Activated CD4-positive, alpha-beta T cell treated with anti-CD3 and anti-CD28 coated beads, Interleukin-2, amount 10 ng/mL, durations not matched to agents 7 days and 5 days (primary cell): ENCODE results near the gene RTL5. TPM values are rescaled to one million over a fixed set of nuclear protein-coding genes. Genes with fewer than 3 reads are reported as not detected.
A peak's percentile ranks its signal among the peaks of the same experiment; 100 is the strongest.

Source experiments
- CTCF ChIA-PET: fragments of 350-600 bp; sonication (Branson Sonifier 250); formaldehyde crosslinking; loops from one replicate; lab custom pipeline; 2021; ENCODE audit warnings: antibody characterized with exemption; lab: Charles Lee
- POLR2A ChIA-PET: fragments of 350-600 bp; sonication (Branson Sonifier 250); formaldehyde crosslinking; loops from one replicate; lab custom pipeline; 2021; ENCODE audit warnings: antibody characterized with exemption; lab: Charles Lee
- DNase-seq: peaks from one replicate; pipeline ENCODE4 v3.0.0-alpha.2; 2020
- H3K27ac Mint-ChIP-seq: one replicate; pipeline ENCODE4 v1.8.0; 2021; ENCODE audit warnings: mild to moderate bottlenecking, moderate library complexity, mixed read lengths
- H3K27me3 Mint-ChIP-seq: one replicate; pipeline ENCODE4 v1.8.0; 2021; ENCODE audit warnings: mixed read lengths
- H3K36me3 Mint-ChIP-seq: one replicate; pipeline ENCODE4 v1.8.0; 2021; ENCODE audit warnings: low read depth, mixed read lengths
- H3K4me1 Mint-ChIP-seq: one replicate; pipeline ENCODE4 v1.8.0; 2021; ENCODE audit warnings: mixed read lengths
- H3K4me3 Mint-ChIP-seq: one replicate; pipeline ENCODE4 v1.8.0; 2021; ENCODE audit warnings: mild to moderate bottlenecking, moderate library complexity, mixed read lengths
- H3K9me3 Mint-ChIP-seq: one replicate; pipeline ENCODE4 v1.8.0; 2021; ENCODE audit warnings: mixed read lengths
- total RNA-seq, 2 experiments: library from RNA; stranded (reverse); gene quantifications; one replicate each; pipeline ENCODE4 v1.2.3, GENCODE V29; 2021

Gene RTL5
- total RNA-seq, 2 experiments from 2014 or later: 0.07 to 0.15 TPM

DNA sequence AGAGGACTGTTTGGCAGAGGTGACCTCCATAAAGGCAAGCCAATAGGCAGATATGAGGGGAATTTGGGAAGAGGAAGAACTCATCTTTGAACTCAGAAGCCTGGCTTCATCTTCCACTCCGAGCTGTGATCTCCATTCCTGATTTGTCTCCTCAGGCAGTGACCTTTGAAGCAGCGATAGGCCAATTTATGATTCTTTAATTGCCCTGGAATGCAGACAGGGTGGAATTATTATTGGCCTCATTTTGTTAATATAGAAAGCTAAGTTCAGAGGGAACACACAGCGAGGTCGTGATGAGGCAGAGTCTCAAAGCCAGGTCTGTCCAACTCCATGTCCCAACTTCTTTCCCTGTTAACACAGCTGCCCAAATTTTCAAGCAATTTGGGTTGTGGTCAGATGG, 16.9 kb downstream of the RTL5 start:
- POLR2A ChIA-PET: no interaction called here
- H3K27me3 Mint-ChIP-seq: peaks cover 51% of the 10 kb centered on the region
- no peaks in the 10 kb centered on the region for H3K36me3 Mint-ChIP-seq

DNA sequence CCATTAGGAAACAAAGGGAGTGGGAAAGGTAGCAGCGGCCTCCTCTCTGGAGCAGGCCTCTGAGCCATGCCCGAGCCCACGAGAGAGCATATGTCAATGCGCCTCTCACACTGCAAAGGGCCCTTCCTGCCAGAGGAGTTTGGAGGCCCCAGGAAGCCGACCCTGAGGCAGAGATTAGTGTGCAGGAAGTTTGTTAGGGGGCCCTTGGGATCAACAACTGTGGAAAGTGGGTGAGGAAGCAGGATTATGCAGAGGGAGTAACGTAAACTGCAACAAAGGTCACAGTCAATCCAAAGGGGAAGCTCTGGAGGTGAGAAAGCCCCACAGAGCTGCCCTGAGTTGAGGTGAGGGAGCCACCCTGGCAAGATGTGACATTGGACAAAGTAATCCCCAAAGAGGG, 17.4 kb downstream of the RTL5 start:
- POLR2A ChIA-PET: no interaction called here
- peaks cover 48% of the 10 kb centered on the region for H3K27me3 Mint-ChIP-seq
- H3K36me3 Mint-ChIP-seq: no peaks in the 10 kb centered on the region
- no peak for DNase-seq
- no peaks in the 10 kb centered on the region for H3K9me3 Mint-ChIP-seq
- H3K27ac Mint-ChIP-seq: no peak overlapping the region
- no peak overlapping the region for H3K4me3 Mint-ChIP-seq
- CTCF ChIA-PET: no interaction called here
- H3K4me1 Mint-ChIP-seq: no peaks in the 10 kb centered on the region

More for the DNA sequence above, 16.9 kb downstream of the RTL5 start:
- no peaks in the 10 kb centered on the region for H3K4me1 Mint-ChIP-seq
- CTCF ChIA-PET: no interaction called here
- H3K4me3 Mint-ChIP-seq: no peak overlapping the region
- H3K9me3 Mint-ChIP-seq: no peaks in the 10 kb centered on the region
- no peak overlapping the region for H3K27ac Mint-ChIP-seq
- no peak for DNase-seq

DNA sequence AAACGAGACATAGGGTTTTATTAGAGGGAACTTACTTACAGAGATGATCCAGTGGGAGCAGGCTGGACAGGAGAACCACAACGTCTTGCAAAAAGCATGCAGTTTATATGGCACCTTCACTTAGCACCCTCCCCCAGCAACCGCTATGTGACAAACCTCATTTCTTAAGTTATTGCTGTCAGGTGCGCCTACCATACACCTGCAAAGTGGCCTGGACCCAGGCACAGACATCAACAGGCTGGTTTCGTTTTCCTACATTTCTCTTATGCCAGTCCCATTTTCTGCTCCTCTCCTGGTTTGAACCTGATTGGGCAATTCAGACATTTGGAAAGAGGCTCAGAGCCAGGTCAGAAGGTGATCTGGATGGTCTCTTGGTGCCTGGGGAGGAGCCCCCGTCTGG, 18.3 kb downstream of the RTL5 start:
- Mint-ChIP-seq H3K27ac (no peak overlapping the region), H3K36me3 (no peaks in the 10 kb centered on the region), H3K4me3 (no peak overlapping the region), H3K9me3 (no peaks in the 10 kb centered on the region), H3K4me1 (no peaks in the 10 kb centered on the region), H3K27me3 (peaks cover 56% of the 10 kb centered on the region)
- POLR2A ChIA-PET: no interaction called here
- DNase-seq: no peak
- CTCF ChIA-PET: no interaction called here

DNA sequence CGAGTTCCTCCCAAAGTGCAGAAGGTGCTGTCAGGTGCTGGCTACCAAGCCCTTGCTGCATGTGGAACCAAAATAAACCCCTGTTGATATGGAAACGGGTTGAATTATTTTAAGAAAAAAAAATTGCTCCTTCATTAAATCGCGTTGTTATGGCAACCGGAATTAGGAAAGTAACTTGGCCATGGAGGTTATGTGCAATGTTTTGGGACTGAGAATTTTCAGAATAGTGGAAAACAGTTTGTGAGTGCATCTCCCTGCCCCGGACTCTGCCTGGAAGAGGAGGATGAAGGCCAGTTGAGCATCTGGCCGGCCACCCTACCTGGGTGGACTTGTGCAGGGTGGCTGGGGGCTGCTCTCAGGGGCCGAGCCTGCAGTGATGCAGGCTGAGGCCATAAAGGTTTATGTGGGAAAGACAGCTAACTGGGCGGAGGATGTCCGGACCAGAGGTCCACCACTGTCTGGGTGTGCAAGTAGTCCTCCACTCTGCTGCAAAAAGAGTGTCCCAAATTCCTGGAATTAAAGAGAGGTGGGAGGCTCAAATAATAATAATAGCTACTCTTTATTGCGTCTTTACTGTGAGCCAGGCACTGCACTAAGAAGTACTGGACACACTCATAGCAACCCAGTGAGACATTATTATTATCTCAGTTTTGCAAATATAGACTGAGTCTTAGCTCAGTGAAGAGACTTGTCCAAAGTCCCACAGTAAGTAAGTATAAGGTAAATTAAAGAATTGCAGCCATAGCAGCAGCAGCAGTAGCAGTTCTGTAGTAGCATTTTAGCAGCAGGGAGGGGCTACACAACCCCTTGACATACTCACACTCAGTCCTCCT, 20.6 kb downstream of the RTL5 start:
- H3K36me3 Mint-ChIP-seq: no peaks in the 10 kb centered on the region
- CTCF ChIA-PET: interaction anchor here (0.7 to 1.1 kb wide), 2 partner anchors 15 to 44 kb away, joined by 3 read pairs; no protein-coding TSS in a partner anchor
- H3K27ac Mint-ChIP-seq: no peak overlapping the region
- no peak for DNase-seq
- H3K9me3 Mint-ChIP-seq: no peaks in the 10 kb centered on the region
- H3K4me1 Mint-ChIP-seq: peaks cover 11% of the 10 kb centered on the region
- no peak overlapping the region for H3K4me3 Mint-ChIP-seq
- H3K27me3 Mint-ChIP-seq: peaks cover 61% of the 10 kb centered on the region
- POLR2A ChIA-PET: no interaction called here

DNA sequence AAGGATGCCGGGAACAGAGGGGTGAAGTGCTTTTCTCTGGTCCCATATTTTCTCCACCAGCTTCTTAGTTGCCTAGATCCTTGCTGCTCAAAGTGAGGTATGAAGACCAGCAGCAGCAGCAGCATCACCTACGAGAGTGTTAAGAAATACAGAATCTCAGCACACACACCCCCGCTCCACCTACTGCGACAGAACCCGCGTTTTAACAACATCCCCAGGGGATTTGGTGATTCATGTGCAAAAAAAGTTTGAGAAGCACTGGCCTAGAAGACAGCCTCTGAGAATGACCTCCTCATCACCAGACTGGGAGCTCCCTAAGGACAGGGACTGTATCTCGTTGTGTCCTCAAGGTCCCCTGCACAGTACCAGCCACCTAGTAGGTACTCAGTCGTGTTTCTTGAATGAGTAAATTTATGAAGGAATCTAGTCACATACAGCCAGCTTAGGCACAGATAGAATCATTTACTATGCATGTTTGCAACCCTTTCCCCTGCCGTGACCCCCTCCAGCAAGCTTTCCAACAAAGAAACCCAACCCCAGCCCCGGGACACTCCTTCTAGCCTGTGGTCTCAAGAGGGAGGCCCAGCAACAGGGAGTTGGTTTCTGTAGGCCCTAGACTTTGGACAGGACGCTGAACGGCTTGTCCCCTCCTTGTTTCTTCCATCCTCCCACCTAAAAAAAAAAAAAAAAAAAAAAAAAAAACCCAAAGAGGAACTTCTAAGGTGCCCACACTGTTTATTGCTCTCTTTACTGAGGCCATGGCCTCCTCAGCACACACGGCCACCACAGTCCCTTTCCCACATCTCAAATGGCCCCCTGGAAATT, 21.5 kb downstream of the RTL5 start:
- Mint-ChIP-seq H3K9me3 (no peaks in the 10 kb centered on the region), H3K27me3 (peaks cover 58% of the 10 kb centered on the region), H3K36me3 (no peaks in the 10 kb centered on the region), H3K4me3 (no peak overlapping the region), H3K27ac (no peak overlapping the region), H3K4me1 (peaks cover 18% of the 10 kb centered on the region)
- POLR2A ChIA-PET: no interaction called here
- CTCF ChIA-PET: no interaction called here
- no peak for DNase-seq

DNA sequence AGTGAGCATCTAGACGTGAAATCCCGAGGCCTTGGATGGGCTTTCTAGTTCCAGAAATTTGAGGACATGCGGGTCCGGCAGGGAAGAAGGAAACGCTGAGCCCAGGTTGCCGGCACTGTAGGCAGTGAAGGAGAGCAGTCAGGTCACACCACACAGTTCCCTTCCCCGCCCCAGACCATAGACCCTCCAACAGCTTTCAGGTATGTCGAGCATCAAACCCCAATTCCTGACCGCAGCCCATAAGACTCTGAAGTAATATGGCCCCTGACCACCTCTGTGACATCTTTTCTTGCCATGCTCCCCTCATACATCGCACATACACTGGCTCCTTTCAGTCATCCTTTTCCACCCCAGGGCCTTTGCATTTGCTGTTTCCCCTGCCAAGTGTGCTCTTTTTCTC, 23.0 kb downstream of the RTL5 start:
- no peak for DNase-seq
- H3K4me3 Mint-ChIP-seq: no peak overlapping the region
- ChIA-PET POLR2A (no interaction called here), CTCF (no interaction called here)
- peaks cover 29% of the 10 kb centered on the region for H3K4me1 Mint-ChIP-seq
- no peaks in the 10 kb centered on the region for H3K9me3 Mint-ChIP-seq
- no peak overlapping the region for H3K27ac Mint-ChIP-seq
- no peaks in the 10 kb centered on the region for H3K36me3 Mint-ChIP-seq
- peaks cover 59% of the 10 kb centered on the region for H3K27me3 Mint-ChIP-seq

DNA sequence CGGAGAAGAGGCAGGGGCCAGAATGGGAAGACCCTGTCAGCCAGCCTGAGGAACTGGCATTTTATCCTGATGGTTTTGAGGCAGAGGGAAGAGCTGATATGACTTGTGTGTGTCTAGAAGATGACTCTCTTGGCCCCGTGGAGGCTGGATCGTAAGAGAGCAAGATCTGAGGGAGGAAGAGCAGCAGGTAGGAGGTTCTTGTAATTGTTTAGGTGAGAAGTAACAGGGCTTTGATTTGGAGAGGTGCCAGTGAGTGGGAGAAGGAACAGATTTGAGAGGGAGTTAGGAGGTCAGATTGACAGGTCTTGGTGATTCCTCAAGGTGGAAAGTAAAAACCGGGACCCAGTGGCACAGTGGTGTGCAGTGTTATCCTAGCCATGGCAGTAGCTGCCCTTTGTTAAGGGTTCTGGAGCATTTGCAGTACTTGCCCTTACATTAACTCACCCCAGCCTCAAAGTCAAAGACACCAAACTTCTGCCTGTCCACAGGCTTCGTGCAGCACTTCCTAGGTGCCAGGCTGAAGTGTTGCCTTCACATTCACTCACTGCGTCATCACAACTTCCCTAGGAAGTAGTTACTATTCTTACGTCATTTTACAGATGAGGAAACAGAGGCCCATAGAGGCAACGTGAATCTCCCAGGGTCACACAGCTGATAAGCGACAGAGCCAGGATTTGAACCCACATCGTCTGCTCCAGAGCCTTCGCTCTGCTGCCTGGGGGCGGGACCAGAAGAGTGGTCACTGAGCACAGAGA, 23.7 kb downstream of the RTL5 start:
- Mint-ChIP-seq H3K27ac (no peak overlapping the region), H3K27me3 (peaks cover 63% of the 10 kb centered on the region), H3K4me3 (no peak overlapping the region), H3K36me3 (no peaks in the 10 kb centered on the region), H3K9me3 (no peaks in the 10 kb centered on the region), H3K4me1 (peaks cover 29% of the 10 kb centered on the region)
- no peak for DNase-seq
- POLR2A ChIA-PET: no interaction called here
- CTCF ChIA-PET: no interaction called here

DNA sequence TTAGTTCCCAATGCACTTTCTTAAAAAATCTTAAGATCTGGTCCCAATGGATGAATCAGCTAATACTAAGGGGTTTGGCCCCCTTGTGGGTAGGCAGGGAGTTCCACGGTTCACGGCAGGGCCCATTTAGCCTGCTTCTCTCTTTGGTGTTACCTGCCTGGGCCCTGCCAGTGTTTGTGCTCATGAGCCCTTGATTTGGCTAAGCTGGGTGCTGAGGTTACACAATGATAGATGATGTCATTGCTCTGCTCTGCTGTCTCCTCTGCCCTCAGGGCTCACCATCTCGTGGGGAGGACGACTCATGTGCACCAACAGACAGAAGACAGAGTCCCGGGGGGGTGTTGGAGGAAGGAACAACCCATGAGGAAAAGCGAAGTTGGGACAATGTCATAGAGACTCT, 24.4 kb downstream of the RTL5 start:
- Mint-ChIP-seq H3K4me3 (no peak overlapping the region), H3K36me3 (no peaks in the 10 kb centered on the region), H3K9me3 (no peaks in the 10 kb centered on the region), H3K27ac (no peak overlapping the region), H3K27me3 (peaks cover 63% of the 10 kb centered on the region), H3K4me1 (peaks cover 29% of the 10 kb centered on the region)
- DNase-seq: no peak
- POLR2A ChIA-PET: no interaction called here
- CTCF ChIA-PET: no interaction called here

DNA sequence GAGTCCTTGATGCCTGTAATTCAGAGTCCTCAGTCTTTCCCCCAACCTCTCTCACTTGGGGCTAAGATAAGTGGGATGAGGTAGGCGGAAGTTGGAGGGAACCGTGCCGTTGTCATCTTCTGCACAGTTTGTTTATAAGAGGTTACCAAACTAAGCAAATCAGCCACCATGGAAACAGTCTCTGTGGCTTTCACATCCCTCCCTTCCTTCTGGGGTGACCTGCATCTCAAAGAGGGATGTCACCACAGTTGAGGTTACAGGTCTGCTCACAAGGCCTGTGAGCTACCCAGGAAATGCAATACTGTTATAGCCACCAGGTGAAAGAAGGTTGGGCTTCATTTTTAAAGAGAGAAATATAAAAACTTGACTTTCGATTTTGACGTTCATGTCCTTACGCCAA, 26.3 kb downstream of the RTL5 start:
- H3K4me1 Mint-ChIP-seq: peaks cover 47% of the 10 kb centered on the region
- H3K36me3 Mint-ChIP-seq: no peaks in the 10 kb centered on the region
- no peak overlapping the region for H3K4me3 Mint-ChIP-seq
- POLR2A ChIA-PET: no interaction called here
- peak overlapping the region; percentile 60 for H3K27ac Mint-ChIP-seq
- peaks cover 60% of the 10 kb centered on the region for H3K27me3 Mint-ChIP-seq
- no peaks in the 10 kb centered on the region for H3K9me3 Mint-ChIP-seq
- CTCF ChIA-PET: interaction anchor here (0.7 to 1.1 kb wide), 4 partner anchors 15 to 84 kb away, joined by 3 to 6 read pairs (median 3); no protein-coding TSS in a partner anchor
- peak; percentile 73 for DNase-seq

DNA sequence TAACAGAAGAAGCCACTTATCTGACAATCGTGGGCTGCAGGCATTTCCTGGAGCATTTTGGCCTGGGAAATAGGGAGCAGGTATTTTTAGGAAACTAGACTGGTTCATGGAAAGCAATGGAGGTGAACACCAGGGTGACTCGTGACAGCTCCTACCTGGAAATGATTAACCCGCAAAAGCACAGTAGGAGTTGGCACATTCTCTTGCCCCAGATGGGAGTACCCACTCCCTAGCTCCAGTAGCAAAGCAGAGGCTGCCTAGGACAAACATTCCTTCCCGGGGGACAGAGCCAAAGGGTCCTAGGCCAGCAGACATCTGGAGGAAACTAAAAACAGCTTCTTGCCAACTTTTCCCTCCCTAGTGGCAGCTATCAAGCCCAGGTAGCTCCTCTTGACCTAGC, 29.0 kb downstream of the RTL5 start:
- Mint-ChIP-seq H3K4me3 (no peak overlapping the region), H3K4me1 (peaks cover 55% of the 10 kb centered on the region), H3K27me3 (peaks cover 55% of the 10 kb centered on the region), H3K27ac (no peak overlapping the region), H3K9me3 (no peaks in the 10 kb centered on the region), H3K36me3 (no peaks in the 10 kb centered on the region)
- POLR2A ChIA-PET: no interaction called here
- CTCF ChIA-PET: no interaction called here
- no peak for DNase-seq

DNA sequence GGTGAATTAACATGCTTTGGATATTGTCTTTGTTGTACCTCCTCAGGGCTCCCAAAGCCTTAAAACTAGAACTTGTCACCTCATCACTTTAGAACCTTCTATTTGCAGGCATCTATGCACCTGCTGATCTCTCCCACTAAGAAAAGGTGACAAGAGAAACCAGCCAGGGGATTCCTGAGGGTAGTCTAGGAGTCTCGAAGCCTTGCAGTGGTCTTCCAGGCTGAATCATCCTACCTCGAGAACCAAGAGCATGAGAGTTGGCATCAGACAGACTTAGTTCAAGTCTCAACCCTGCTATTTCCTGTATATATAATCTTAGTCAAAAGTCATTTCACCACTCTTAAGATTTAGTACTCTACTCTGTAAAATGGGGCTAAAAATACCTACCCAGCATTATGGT, 29.6 kb downstream of the RTL5 start:
- H3K9me3 Mint-ChIP-seq: no peaks in the 10 kb centered on the region
- peak overlapping the region; percentile 61 for H3K4me3 Mint-ChIP-seq
- no peak overlapping the region for H3K27ac Mint-ChIP-seq

DNA sequence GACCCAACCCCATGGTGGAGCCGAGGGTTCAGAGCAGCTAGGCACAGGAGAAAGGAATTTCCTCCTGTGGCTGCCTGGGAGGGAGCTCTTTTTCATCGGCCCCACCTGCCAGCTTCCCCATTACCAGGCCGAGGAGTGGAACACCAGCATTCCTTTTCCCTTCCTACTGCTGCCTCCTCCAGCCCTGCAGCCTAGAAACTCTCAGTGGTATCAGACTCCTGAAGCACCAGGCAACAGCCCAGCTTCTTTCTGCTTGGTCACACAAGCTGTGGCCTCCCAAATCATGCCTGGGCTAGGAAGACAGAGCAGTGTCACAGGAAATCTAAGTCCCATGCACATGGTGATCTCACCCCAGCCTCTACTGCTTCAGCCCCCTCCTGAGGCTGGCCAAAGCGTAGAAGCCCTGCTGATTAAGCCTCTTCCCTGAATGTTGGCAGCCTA, 30.1 kb downstream of the RTL5 start:
- DNase-seq: no peak
- Mint-ChIP-seq H3K27me3 (peaks cover 58% of the 10 kb centered on the region), H3K36me3 (no peaks in the 10 kb centered on the region), H3K9me3 (no peaks in the 10 kb centered on the region), H3K4me3 (peak overlapping the region; percentile 61), H3K4me1 (peaks cover 49% of the 10 kb centered on the region), H3K27ac (no peak overlapping the region)
- ChIA-PET POLR2A (no interaction called here), CTCF (interaction anchor here (0.8 to 1.2 kb wide), 3 partner anchors 20 to 121 kb away, joined by 3 to 4 read pairs (median 4); no protein-coding TSS in a partner anchor)

More for the DNA sequence above, 29.6 kb downstream of the RTL5 start:
- DNase-seq: no peak
- H3K36me3 Mint-ChIP-seq: no peaks in the 10 kb centered on the region
- ChIA-PET POLR2A (no interaction called here), CTCF (no interaction called here)
- H3K4me1 Mint-ChIP-seq: peaks cover 50% of the 10 kb centered on the region
- H3K27me3 Mint-ChIP-seq: peaks cover 54% of the 10 kb centered on the region
